K562 (cell line): ENCODE measurements around the gene PARD3B. TPM values are rescaled to one million over a fixed set of nuclear protein-coding genes. Genes with fewer than 3 reads are reported as not detected.

Experiments
- ATAC-seq: fragments of 200-7000 bp; cut with Tn5 transposase; 3 replicates; pipeline ENCODE4 v1.9.1; 2020; ENCODE audit warnings: moderate library complexity
- BruUV-seq: library from RNA; stranded (reverse); fragments of 400-500 nt; replicated peaks from 2 replicates; lab custom pipeline; 2021; lab: Mats Ljungman, UMichigan
- CTCF ChIA-PET: fragments of 300-600 bp; formaldehyde crosslinking; extraction: SDS; loops from one replicate; lab custom pipeline; 2021; ENCODE audit warnings: low intra/inter-chr PET ratio; lab: Yijun Ruan, JAX
- POLR2A ChIA-PET: fragments of 300-600, 350-650 bp; sonication (Branson Sonifier 250); formaldehyde crosslinking; extraction: SDS; loops from one replicate; lab custom pipeline; 2021; ENCODE audit warnings: antibody characterized with exemption, inconsistent platforms; lab: Yijun Ruan, JAX
- DNase-seq, 4 experiments: peaks; one replicate each; pipeline versions ENCODE4 v3.0.0 to v3.0.0-alpha.2; 2011 to 2018; ENCODE audit warnings: low spot score in 3 of 4, mixed read lengths in 3 of 4; ENCODE audit errors: extremely low read depth in 1 of 4
- FAIRE-seq: peaks from 2 replicates; lab custom pipeline; 2011; peaks lifted over from hg19 to GRCh38; lab: Jason Lieb, UNC
- H2AFZ ChIP-seq: 2 replicates; pipeline ENCODE4 v1.6.0; 2011; ENCODE audit warnings: low read depth, low read length, control low read depth, inconsistent platforms
- H3K27ac ChIP-seq: fragments of 200-600 bp; 3 replicates; pipeline ENCODE4 v1.8.0; 2011; ENCODE audit warnings: low read depth, mild to moderate bottlenecking, control low read depth, inconsistent platforms, low read length, moderate library complexity, mixed read lengths; ENCODE audit errors: extremely low read depth
- H3K27me3 ChIP-seq, 2 experiments: fragments of 300-600 bp in 1 of 2; 2 replicates in 1 of 2; 3 replicates in 1 of 2; pipeline versions ENCODE4 v1.6.0 to v1.8.0; 2011; ENCODE audit warnings: inconsistent platforms in 2 of 2, low read length in 2 of 2, mild to moderate bottlenecking in 1 of 2, mixed read lengths in 1 of 2, moderate library complexity in 1 of 2; ENCODE audit not compliant: control insufficient read depth in 2 of 2, insufficient read depth in 2 of 2
- H3K36me3 ChIP-seq: fragments of 300-600 bp; 3 replicates; pipeline ENCODE4 v1.8.0; 2011; ENCODE audit warnings: mild to moderate bottlenecking, low read length, inconsistent platforms; ENCODE audit not compliant: control insufficient read depth, insufficient read depth
- H3K4me1 ChIP-seq, 2 experiments: fragments of 200-600 bp in 1 of 2; replicated peaks in 1 of 2; 2 replicates in 1 of 2; 3 replicates in 1 of 2; pipeline versions ENCODE4 v1.5.1 to v1.8.0; 2011; ENCODE audit warnings: inconsistent platforms in 2 of 2, low read length in 2 of 2, mild to moderate bottlenecking in 1 of 2, mixed read lengths in 1 of 2, moderate library complexity in 1 of 2; ENCODE audit not compliant: control insufficient read depth in 2 of 2, insufficient read depth in 2 of 2
- H3K4me2 ChIP-seq: 2 replicates; pipeline ENCODE4 v1.6.1; 2011; ENCODE audit warnings: low read length, control low read depth, inconsistent platforms, mixed read lengths; ENCODE audit not compliant: insufficient read depth
- H3K4me3 ChIP-seq: fragments of 200-600 bp; sonication (generic), shearing (Covaris generic); 2 replicates; pipeline ENCODE4 v1.5.1; 2016; ENCODE audit warnings: control low read depth, inconsistent platforms
- H3K79me2 ChIP-seq: fragments of 200-600 bp; 3 replicates; pipeline ENCODE4 v1.8.0; 2011; ENCODE audit warnings: low read length, inconsistent platforms; ENCODE audit not compliant: control insufficient read depth, insufficient read depth
- H3K9ac ChIP-seq, 2 experiments: 2 replicates each; pipeline versions ENCODE4 v1.6.0 to v1.6.1; 2011; ENCODE audit warnings: low read depth in 2 of 2, low read length in 2 of 2, control low read depth in 1 of 2, inconsistent platforms in 1 of 2, mild to moderate bottlenecking in 1 of 2, mixed read lengths in 1 of 2; ENCODE audit not compliant: insufficient read depth in 1 of 2
- H3K9me1 ChIP-seq: one replicate; pipeline ENCODE4 v1.6.0; 2011; ENCODE audit warnings: inconsistent platforms, mild to moderate bottlenecking, low read length, moderate library complexity; ENCODE audit not compliant: control insufficient read depth, insufficient read depth
- H3K9me3 ChIP-seq: replicated peaks from 2 replicates; pipeline ENCODE4 v1.5.1; 2011; ENCODE audit warnings: low read depth, low read length, inconsistent platforms; ENCODE audit not compliant: control insufficient read depth, insufficient read depth
- H4K20me1 ChIP-seq: replicated peaks from 2 replicates; pipeline ENCODE4 v1.6.1; 2011; ENCODE audit warnings: low read length, inconsistent platforms, mixed read lengths; ENCODE audit not compliant: control insufficient read depth, insufficient read depth
- ATF4 ChIP-seq: fragments of 450-650 bp; formaldehyde crosslinking; IDR thresholded peaks from 2 replicates; pipeline ENCODE4 v1.4.0; 2022; ENCODE audit warnings: mild to moderate bottlenecking, moderate library complexity
- BRF2 ChIP-seq: IDR thresholded peaks from 3 replicates; pipeline ENCODE4 v1.6.1; 2011; ENCODE audit warnings: borderline replicate concordance, mild to moderate bottlenecking; ENCODE audit not compliant: insufficient read length, insufficient read depth
- CBX2 ChIP-seq: fragments of 200-600 bp; sonication (generic); IDR thresholded peaks from one replicate; pipeline ENCODE4 v1.6.1; 2012; ENCODE audit warnings: mild to moderate bottlenecking, low read length, inconsistent platforms; ENCODE audit not compliant: insufficient read depth, poor library complexity, severe bottlenecking
- CREBBP ChIP-seq: IDR thresholded peaks from one replicate; pipeline ENCODE4 v1.6.1; 2012; ENCODE audit warnings: low read depth, mild to moderate bottlenecking, control low read depth, inconsistent platforms, low read length
- CTCFL ChIP-seq: IDR thresholded peaks from 2 replicates; pipeline ENCODE4 v1.6.1; 2011; ENCODE audit warnings: borderline replicate concordance, low read depth, mild to moderate bottlenecking, moderate library complexity, low read length; ENCODE audit not compliant: insufficient read depth, poor library complexity, severe bottlenecking
- FOS ChIP-seq: IDR thresholded peaks from 3 replicates; pipeline ENCODE4 v1.6.1; 2011; ENCODE audit not compliant: insufficient read length; ENCODE audit errors: extremely low read depth
- GATAD2B ChIP-seq: fragments of 450-650 bp; IDR thresholded peaks from 2 replicates; pipeline ENCODE4 v1.6.1; 2017; ENCODE audit warnings: mild to moderate bottlenecking, borderline replicate concordance
- OTX1 ChIP-seq: fragments of 450-650 bp; formaldehyde crosslinking; IDR thresholded peaks from 2 replicates; pipeline ENCODE4 v1.4.0; 2022; ENCODE audit warnings: mild to moderate bottlenecking
- RBM17 ChIP-seq: fragments of 200-400 bp; formaldehyde crosslinking; IDR thresholded peaks from 2 replicates; pipeline ENCODE4 v1.6.1; 2017; ENCODE audit warnings: low read depth, mild to moderate bottlenecking, low read length, borderline replicate concordance
- SP2 ChIP-seq: IDR thresholded peaks from 2 replicates; pipeline ENCODE4 v1.6.1; 2011; ENCODE audit warnings: mild to moderate bottlenecking, low read depth, low read length, moderate library complexity; ENCODE audit not compliant: poor library complexity, severe bottlenecking; ENCODE audit errors: extremely low read depth
- SRSF3 ChIP-seq: fragments of 200-400 bp; formaldehyde crosslinking; IDR thresholded peaks from 2 replicates; pipeline ENCODE4 v1.6.1; 2016; ENCODE audit warnings: mild to moderate bottlenecking, low read length, moderate library complexity; ENCODE audit not compliant: insufficient read depth
- ZBTB7A ChIP-seq: IDR thresholded peaks from 2 replicates; pipeline ENCODE4 v1.6.1; 2011; ENCODE audit warnings: low read depth, mild to moderate bottlenecking, low read length, moderate library complexity, borderline replicate concordance; ENCODE audit not compliant: control insufficient read depth
- ZFP36 ChIP-seq: fragments of 150-350 bp; IDR thresholded peaks from 2 replicates; pipeline ENCODE4 v1.6.1; 2018; ENCODE audit warnings: low read length, low read depth; ENCODE audit not compliant: partially characterized antibody
- ZNF212 ChIP-seq: fragments of 450-650 bp; formaldehyde crosslinking; IDR thresholded peaks from 2 replicates; pipeline ENCODE4 v1.4.0; 2020; ENCODE audit warnings: mild to moderate bottlenecking
- WGBS: fragments of 100-300 bp; shearing (Covaris generic); methylation state at CpG from one replicate; pipeline ENCODE4 v1.1.6; 2016; ENCODE audit warnings: low coverage, mixed read lengths; ENCODE audit not compliant: insufficient coverage; ENCODE audit errors: missing lambda C conversion rate; 5-methylcytosine and 5-hydroxymethylcytosine counted together
- in situ Hi-C: fragments of 300-500 bp; cut with MboI; formaldehyde crosslinking; loops from 4 replicates; pipeline ENCODE4 v1.15.0; 2018; ENCODE audit warnings: inconsistent platforms, mixed read lengths
- intact Hi-C: fragments of 100-400 bp; cut with micrococcal nuclease; formaldehyde crosslinking; loops from 2 replicates; pipeline ENCODE4 v1.14.2; 2022
- polyA plus RNA-seq, 8 experiments: library from polyadenylated mRNA; depleted of rRNA in 4 of 8; stranded (reverse) in 5 of 8; unstranded in 3 of 8; fragments of >200 nt; fragmentation: Nextera tagmentation in 2 of 8; fragmentation: Illumina TruSeq in 1 of 8; extraction: Ambion mirVana in 2 of 8; extraction: Trizol in 1 of 8; gene quantifications; 2 replicates each; pipeline versions ENCODE4 v1.2.1 to v1.2.3, GENCODE V29; 2011 to 2014; ENCODE audit warnings: inconsistent platforms in 1 of 8, missing spikeins in 1 of 8
- total RNA-seq, 7 experiments: library from RNA; depleted of rRNA in 6 of 7; stranded (reverse); fragments of >200 nt in 6 of 7; fragmentation: Illumina TruSeq in 2 of 7; extraction: Trizol in 2 of 7; gene quantifications; 2 replicates each; pipeline versions ENCODE4 v1.2.1 to v1.2.3, GENCODE V29; 2011 to 2021; ENCODE audit warnings: low replicate concordance in 1 of 7

Gene PARD3B
- total and polyA plus RNA-seq, 9 of the 15 experiments (the other 6 are each of a cell fraction or from before 2014, with no cell fraction given) = 0.15 to 3.0 (median 1.1) TPM

GRCh38 chr2:205642599-205643356, 1097.5 kb downstream of the PARD3B start:
- Histone ChIP-seq H3K4me2 (no peak overlapping the region), H3K9me3 (no peaks in the 10 kb centered on the region), H4K20me1 (no peaks in the 10 kb centered on the region), H3K4me1 (no peaks in the 10 kb centered on the region), H3K79me2 (no peaks in the 10 kb centered on the region), H2AFZ (no peak overlapping the region), H3K36me3 (no peaks in the 10 kb centered on the region), H3K9me1 (no peaks in the 10 kb centered on the region), H3K4me3 (no peak overlapping the region), H3K27me3 (peaks cover 0 to 4% of the 10 kb centered on the region in 2 experiments; a peak in 1 of 5 replicates), H3K9ac (no peak overlapping the region), H3K27ac (no peak overlapping the region)
- DNase-seq (no peak), ATAC-seq (no peak), FAIRE-seq (no peak)
- ChIA-PET POLR2A (no interaction called here), CTCF (no interaction called here)
- 0% methylated on average over 5 of the region's 6 CpGs for WGBS
- TF ChIP-seq SRSF3 (no peak), CBX2 (no peak), RBM17 (no peak), ATF4 (CRISPR knock-in tag) (no peak), BRF2 (no peak), ZBTB7A (no peak), FOS (no peak), CTCFL (no peak), GATAD2B (no peak), ZNF212 (CRISPR knock-in tag) (no peak), CREBBP (no peak), ZFP36 (no peak), OTX1 (CRISPR knock-in tag) (no peak), SP2 (no peak)
- BruUV-seq = no TSS peak
- in situ Hi-C loops (no loop called here), intact Hi-C loops (no loop called here)
